Skeletal muscle satellite cell (primary cell): Measurements from ENCODE around the gene GTF3C2.

Source experiments
- H3K27me3 ChIP-seq: 2 replicates; pipeline ENCODE4 v1.7.0; 2013; ENCODE audit warnings: low read length; ENCODE audit not compliant: control insufficient read depth, insufficient read depth
- H3K36me3 ChIP-seq: 2 replicates; pipeline ENCODE4 v1.7.0; 2013; ENCODE audit warnings: mild to moderate bottlenecking, control low read depth, low read length; ENCODE audit not compliant: insufficient read depth
- H3K4me1 ChIP-seq: 2 replicates; pipeline ENCODE4 v1.7.0; 2013; ENCODE audit warnings: low read length; ENCODE audit not compliant: control insufficient read depth, insufficient read depth
- H3K4me2 ChIP-seq: 2 replicates; pipeline ENCODE4 v1.7.0; 2013; ENCODE audit warnings: mild to moderate bottlenecking, low read length
- H3K4me3 ChIP-seq: 2 replicates; pipeline ENCODE4 v1.7.0; 2013; ENCODE audit warnings: low read length
- H3K9ac ChIP-seq: 2 replicates; pipeline ENCODE4 v1.7.0; 2013; ENCODE audit warnings: mild to moderate bottlenecking, low read depth, low read length, moderate library complexity
- H3K9me3 ChIP-seq: replicated peaks from 2 replicates; pipeline ENCODE4 v1.7.0; 2013; ENCODE audit warnings: mild to moderate bottlenecking, control low read depth, low read length

GTF3C2 gene

GRCh38 chr2:27282892-27283291 lies 73.7 kb downstream of the GTF3C2 start:
- peaks cover 46% of the 10 kb centered on the region for H3K27me3 ChIP-seq
- H3K4me3 ChIP-seq, result no peak overlapping the region
- H3K36me3 ChIP-seq, result no peaks in the 10 kb centered on the region
- H3K4me2 ChIP-seq, result no peak overlapping the region
- H3K9me3 ChIP-seq, result no peaks in the 10 kb centered on the region
- peaks cover 26% of the 10 kb centered on the region for H3K4me1 ChIP-seq
- H3K9ac ChIP-seq, result no peak overlapping the region

GRCh38 chr2:27281855-27282559 lies 74.6 kb downstream of the GTF3C2 start, which contains the start of gene TRIM54:
TRIM54 (plus strand) TSS chr2:27282429; CDS start chr2:27282732, 303 bp downstream.
- Histone ChIP-seq H3K9ac (no peak within 1 kb of the TSS), H3K4me3 (no peak within 1 kb of the TSS), H3K4me1 (peaks cover 26% of the 10 kb centered on the region), H3K36me3 (no peaks in the 10 kb centered on the region), H3K4me2 (peak within 1 kb of the TSS; percentile 31), H3K9me3 (no peaks in the 10 kb centered on the region), H3K27me3 (peaks cover 42% of the 10 kb centered on the region)

GRCh38 chr2:27281442-27281841 lies 75.1 kb downstream of the GTF3C2 start:
- Histone ChIP-seq H3K9ac (no peak overlapping the region), H3K27me3 (peaks cover 39% of the 10 kb centered on the region), H3K9me3 (no peaks in the 10 kb centered on the region), H3K4me2 (no peak overlapping the region), H3K4me3 (no peak overlapping the region), H3K4me1 (peaks cover 26% of the 10 kb centered on the region), H3K36me3 (no peaks in the 10 kb centered on the region)

GRCh38 chr2:27280826-27281225 lies 75.7 kb downstream of the GTF3C2 start:
- no peak overlapping the region for H3K9ac ChIP-seq
- H3K4me2 ChIP-seq, result no peak overlapping the region
- peaks cover 26% of the 10 kb centered on the region for H3K4me1 ChIP-seq

GRCh38 chr2:27278010-27278409 lies 78.6 kb downstream of the GTF3C2 start:
- Histone ChIP-seq H3K9me3 (no peaks in the 10 kb centered on the region), H3K4me1 (peaks cover 25% of the 10 kb centered on the region), H3K4me3 (no peak overlapping the region), H3K9ac (no peak overlapping the region), H3K36me3 (no peaks in the 10 kb centered on the region), H3K4me2 (no peak overlapping the region), H3K27me3 (peaks cover 26% of the 10 kb centered on the region)

More at GRCh38 chr2:27280826-27281225, 75.7 kb downstream of the GTF3C2 start:
- Histone ChIP-seq H3K27me3 (peaks cover 38% of the 10 kb centered on the region), H3K9me3 (no peaks in the 10 kb centered on the region), H3K4me3 (no peak overlapping the region), H3K36me3 (no peaks in the 10 kb centered on the region)
